ENCODE measurements around the gene CRACDL. TPM values are rescaled to one million over a fixed set of nuclear protein-coding genes. Genes with fewer than 3 reads are reported as not detected.

CRACDL gene
- total RNA-seq, 1 experiment from 2014 or later = 0.22 TPM

GRCh38 chr2:98866033-98866432 is 70.0 kb downstream of the CRACDL start:
- DNase-seq (ENCODE audit: extremely low read depth, low read depth) = no peak

DNA sequence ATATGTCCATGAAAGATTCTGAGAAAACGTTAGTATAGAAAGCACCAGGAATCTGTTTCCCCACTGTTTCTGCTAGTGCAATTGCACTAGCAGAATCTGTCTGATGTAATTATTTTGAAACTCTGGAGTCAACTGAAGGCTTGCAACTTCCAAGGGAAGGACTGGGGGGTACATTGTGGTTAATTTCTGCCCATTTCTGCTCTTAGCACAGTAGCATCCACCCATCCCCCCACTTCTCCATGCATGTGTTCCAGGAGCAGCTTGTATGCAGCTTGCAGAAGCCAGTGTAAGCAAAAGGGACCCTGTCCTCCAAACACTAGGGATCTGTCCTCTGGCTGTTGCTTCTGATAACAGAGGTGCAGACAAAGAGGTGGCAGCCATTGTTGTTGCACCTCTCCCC is 74.4 kb downstream of the CRACDL start:
- DNase-seq (ENCODE audit: extremely low read depth, low read depth) = no peak

GRCh38 chr2:98859323-98859722 is 76.7 kb downstream of the CRACDL start:
- DNase-seq (ENCODE audit: extremely low read depth, low read depth) = no peak

DNA sequence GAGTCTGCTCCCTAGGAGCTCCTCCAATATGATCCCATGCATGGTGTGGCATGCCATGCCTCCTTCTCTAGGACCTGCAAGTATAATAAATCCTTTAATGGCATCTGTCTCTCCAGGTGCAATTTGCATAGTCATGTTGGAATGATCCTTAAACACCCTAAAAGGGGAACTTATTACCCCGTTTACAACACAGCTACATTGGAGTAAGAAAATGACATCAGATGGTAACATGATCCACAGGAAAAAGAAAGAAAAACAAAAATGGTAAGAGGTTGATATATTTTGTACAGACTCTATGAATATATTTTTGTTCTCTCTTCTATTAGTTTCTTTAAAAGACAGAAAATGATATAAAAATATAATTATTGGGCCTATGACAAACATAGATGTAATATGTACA is 79.0 kb downstream of the CRACDL start:
- no peak for DNase-seq (ENCODE audit: extremely low read depth, low read depth)

GRCh38 chr2:98854682-98855081 is 81.3 kb downstream of the CRACDL start:
- no peak for DNase-seq (ENCODE audit: extremely low read depth, low read depth)

GRCh38 chr2:98852932-98853331 is 83.1 kb downstream of the CRACDL start:
- DNase-seq (ENCODE audit: extremely low read depth, low read depth) = no peak

DNA sequence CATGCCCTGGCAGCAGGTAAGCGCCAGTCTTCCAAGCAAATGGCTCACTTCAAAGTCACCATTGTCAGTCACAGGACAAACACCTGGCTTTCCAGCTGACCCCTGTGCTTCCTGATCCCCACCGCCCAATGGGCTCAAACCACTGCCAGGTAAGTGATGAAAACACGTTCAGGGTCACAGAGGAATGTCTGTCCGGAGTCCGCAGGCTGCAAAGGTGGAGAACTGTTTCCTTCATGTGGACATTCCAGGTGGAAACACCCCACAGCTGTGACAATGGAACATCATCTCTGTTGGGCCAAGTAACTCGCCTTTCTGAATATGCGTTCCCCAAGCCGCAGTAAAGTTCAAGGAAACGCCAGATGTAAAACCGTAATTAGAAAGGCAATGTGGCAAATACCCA is 86.0 kb downstream of the CRACDL start:
- DNase-seq (ENCODE audit: extremely low read depth, low read depth) = no peak

GRCh38 chr2:98849113-98849512 is 86.9 kb downstream of the CRACDL start:
- no peak for DNase-seq (ENCODE audit: extremely low read depth, low read depth)

GRCh38 chr2:98847853-98848252 is 88.2 kb downstream of the CRACDL start:
- DNase-seq (ENCODE audit: extremely low read depth, low read depth) = no peak

- DNase-seq (ENCODE audit: extremely low read depth, low read depth) = no peak
Measured at GRCh38 chr2:98846041-98846440, 90.0 kb downstream of the CRACDL start.

DNA sequence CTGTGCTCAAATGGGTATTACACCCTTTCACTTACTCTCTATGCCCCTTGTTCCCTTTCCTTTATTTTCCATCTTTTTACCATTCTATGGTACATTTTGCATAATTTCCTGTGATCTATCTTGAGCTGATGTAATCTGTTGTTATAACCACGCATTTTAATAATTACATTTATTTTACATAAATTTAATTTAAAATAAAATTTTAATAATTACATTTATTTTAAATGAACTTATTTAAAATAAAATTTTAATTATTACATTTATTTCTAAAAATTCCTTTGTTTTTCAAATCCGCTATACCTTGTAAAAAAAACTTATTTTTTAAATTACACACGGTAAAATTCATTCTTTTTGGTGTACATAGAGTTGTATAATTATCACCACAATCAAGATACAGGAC is 93.9 kb downstream of the CRACDL start:
- DNase-seq (ENCODE audit: extremely low read depth, low read depth) = no peak

GRCh38 chr2:98839292-98839691 is 96.7 kb downstream of the CRACDL start:
- no peak for DNase-seq (ENCODE audit: extremely low read depth, low read depth)

GRCh38 chr2:98835831-98836385 is 100.1 kb downstream of the CRACDL start:
- no peak for DNase-seq (ENCODE audit: extremely low read depth, low read depth)

DNA sequence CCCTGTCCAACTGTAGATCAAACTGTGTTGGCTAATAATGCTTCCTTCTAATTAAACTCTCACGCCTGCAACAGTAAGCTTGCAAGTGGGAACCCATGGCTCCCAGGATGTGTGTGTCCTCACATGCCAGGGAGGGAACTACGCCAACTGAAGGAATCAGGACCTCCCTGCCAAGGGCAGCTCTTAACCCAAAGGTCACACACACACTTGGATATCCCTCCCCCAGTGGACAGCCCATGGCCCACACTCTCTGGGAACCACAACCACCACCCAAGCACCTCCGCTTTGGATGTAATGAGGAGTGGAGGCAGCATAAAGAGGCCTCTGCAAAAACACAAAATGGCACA is 102.1 kb downstream of the CRACDL start:
- DNase-seq (ENCODE audit: extremely low read depth, low read depth) = no peak

GRCh38 chr2:98833172-98833916 is 102.7 kb downstream of the CRACDL start:
- DNase-seq (ENCODE audit: extremely low read depth, low read depth) = no peak

GRCh38 chr2:98832172-98832571 is 103.9 kb downstream of the CRACDL start:
- no peak for DNase-seq (ENCODE audit: extremely low read depth, low read depth)

- DNase-seq (ENCODE audit: extremely low read depth, low read depth) = no peak
Measured at GRCh38 chr2:98830571-98831145, 105.4 kb downstream of the CRACDL start.

GRCh38 chr2:98829581-98830270 is 106.3 kb downstream of the CRACDL start:
- DNase-seq (ENCODE audit: extremely low read depth, low read depth) = no peak

DNA sequence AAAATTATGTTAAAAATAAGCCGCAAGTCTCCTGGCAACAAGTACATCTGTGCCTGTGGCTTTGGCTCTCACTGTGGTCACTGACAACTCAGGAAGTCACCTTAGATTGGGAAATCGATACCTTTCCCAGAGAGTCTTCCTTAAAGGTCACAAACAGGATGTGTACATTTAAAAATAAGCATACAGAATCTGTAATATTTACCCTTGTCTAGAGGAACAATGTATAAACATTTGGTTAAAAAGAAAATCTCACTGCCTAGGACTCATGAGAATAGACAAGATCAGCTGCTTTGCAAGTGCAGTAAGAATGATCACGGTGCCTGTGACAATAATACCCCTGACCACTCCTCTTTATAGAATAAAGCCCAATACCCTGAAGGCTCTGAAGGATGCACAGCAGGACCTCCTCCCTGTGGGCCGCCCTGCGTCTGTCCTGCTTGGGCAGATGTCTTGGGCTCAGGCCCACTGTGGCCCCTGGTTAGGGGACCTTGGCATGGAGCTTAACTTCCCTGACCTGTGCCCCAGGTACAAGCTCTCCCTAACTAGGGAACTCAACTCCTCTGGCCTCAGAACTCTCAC is 107.1 kb downstream of the CRACDL start:
- no peak for DNase-seq (ENCODE audit: extremely low read depth, low read depth)

DNA sequence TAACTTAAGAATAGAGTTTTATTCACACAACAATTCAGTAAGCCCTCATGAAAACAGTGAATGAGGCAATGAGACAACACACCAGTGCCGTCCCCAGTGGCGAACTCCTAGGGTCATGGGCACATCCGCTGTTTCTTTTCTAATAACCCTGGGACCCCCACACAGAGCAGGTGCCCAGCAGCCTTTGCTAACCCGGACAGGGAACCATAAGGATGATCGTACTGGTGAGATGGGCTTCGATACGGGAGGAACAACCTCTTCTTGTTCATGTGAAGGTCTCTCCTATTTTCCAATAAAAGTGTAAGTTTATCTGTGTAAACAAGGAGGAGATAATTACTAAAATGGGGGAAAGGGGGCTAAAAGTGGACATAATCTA is 107.7 kb downstream of the CRACDL start:
- DNase-seq (ENCODE audit: extremely low read depth, low read depth) = no peak

DNA sequence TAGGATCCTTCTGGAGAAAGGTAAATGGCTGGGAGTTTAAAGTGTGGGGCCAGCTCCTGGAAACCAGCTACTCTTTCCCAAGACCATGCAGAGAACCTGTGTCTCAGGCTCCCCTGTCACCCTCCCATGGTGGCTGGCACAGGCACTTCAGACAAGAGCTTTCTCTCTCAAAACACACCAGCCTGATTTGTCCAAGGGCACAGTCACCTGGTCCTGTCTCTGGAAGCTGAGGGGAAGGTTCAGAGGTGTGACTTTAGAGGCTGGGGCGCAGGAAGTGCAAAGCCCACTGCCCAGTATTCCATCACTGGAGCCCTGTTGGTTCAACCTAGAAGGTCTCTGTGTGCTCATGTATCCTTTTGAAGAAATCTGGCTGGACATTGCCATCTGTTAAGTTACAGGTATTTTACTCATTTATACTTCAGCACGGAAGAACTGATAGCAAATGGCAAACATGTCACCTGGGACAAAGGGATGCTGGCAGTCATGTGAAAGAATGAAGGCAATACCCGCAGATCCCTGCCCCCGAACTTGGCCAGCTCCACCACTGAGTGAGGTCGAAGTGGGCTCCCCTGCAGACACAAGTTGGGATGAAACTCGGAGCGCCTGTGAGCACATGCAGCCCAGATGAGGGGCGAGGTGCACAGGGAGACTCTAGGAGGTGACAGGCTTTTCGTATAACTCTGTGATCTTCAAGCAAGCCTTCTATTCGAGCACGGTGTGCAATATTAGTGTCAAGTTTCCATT is 108.2 kb downstream of the CRACDL start:
- no peak for DNase-seq (ENCODE audit: extremely low read depth, low read depth)

Data from NCI-H460 (cell line).